Measurements from ENCODE around the gene FRG2.
"Not testable (repeated sequence)": the region's sequence is repeated elsewhere in the genome, so short reads cannot be mapped to it uniquely, and the experiment has no call there.

- not testable (repeated sequence) for TF ChIP-seq EP300 (IDR thresholded peaks at IDR 0.05; ENCODE audit: borderline replicate concordance in 1 of 2, control insufficient read depth in 1 of 2, low read depth in 2 of 2, low read length in 2 of 2); ASH2L (IDR thresholded peaks at IDR 0.05; ENCODE audit: borderline replicate concordance, low read depth); POLR2AphosphoS5 (IDR thresholded peaks at IDR 0.05; ENCODE audit: low read length); USF2 (IDR thresholded peaks at IDR 0.05; ENCODE audit: borderline replicate concordance, low read depth, low read length); NRF1 (conservative IDR thresholded peaks at IDR 0.05; ENCODE audit: low read depth, low read length); PAX8 (IDR thresholded peaks at IDR 0.05); POLR2A (IDR thresholded peaks at IDR 0.05; ENCODE audit: low read depth, low read length); CTCF (IDR thresholded peaks at IDR 0.05 in 2 of 3, conservative IDR thresholded peaks at IDR 0.05 in 1 of 3; ENCODE audit: control insufficient read depth in 2 of 3, extremely low read depth in 1 of 3, insufficient read depth in 1 of 3, low read depth in 3 of 3, low read length in 3 of 3); RAD21 (IDR thresholded peaks at IDR 0.05; ENCODE audit: insufficient read depth, low read depth, low read length); JUND (IDR thresholded peaks at IDR 0.05; ENCODE audit: low read depth, low read length); REST (IDR thresholded peaks at IDR 0.05; ENCODE audit: low read depth, low read length); ZNF384 (IDR thresholded peaks at IDR 0.05; ENCODE audit: borderline replicate concordance, low read depth, low read length); ATF3 (IDR thresholded peaks at IDR 0.05; ENCODE audit: borderline replicate concordance, extremely low read depth, low read depth, low read length)
Measured at GRCh38 chr4:190021973-190022372, 5.1 kb downstream of the FRG2 start.
